ENCODE data around the gene SREBF2. TPM values are rescaled to one million over a fixed set of nuclear protein-coding genes. Genes with fewer than 3 reads are reported as not detected.

Gene SREBF2
- 100 to 1,000 TPM; 101 to 105 TPM for total RNA-seq

DNA sequence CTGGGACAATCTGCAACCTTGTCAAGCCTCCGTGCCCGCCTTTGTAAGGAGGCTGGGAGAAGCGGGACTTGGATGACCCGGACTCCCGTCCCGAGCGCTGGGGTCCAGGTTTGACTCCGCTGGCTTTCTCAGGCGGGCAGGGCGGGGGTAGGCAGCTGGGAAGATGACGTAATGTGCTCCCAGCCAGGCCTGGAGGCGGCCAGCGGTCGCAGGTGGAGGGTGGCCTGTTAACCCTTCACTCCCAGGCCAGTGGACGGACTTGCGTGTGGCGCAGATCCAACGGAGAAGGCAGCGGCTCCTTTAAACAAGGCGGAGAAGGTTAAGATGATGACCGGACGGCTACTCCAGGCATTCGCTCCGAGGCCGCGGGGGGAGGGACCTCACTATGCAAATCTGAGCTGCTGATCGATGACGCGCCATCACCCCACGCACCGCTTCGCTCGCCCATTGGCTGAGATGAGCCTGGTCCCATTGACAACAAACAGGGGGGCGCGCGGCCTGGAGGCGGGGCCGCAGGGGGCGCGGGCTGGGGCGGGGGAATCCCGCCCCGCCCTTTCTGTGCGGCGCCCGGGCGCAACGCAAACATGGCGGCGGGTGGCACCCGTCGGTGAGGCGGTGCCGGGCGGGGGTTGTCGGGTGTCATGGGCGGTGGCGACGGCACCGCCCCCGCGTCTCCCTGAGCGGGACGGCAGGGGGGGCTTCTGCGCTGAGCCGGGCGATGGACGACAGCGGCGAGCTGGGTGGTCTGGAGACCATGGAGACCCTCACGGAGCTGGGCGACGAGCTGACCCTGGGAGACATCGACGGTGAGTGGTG, at the start of gene SREBF2:
SREBF2 (plus strand) TSS at position 553 of the 816 bp plus-strand sequence; CDS start at position 719, 166 bp downstream.
- Mint-ChIP-seq H3K4me1 (peaks cover 45% of the 10 kb centered on the region), H3K9me3 (ENCODE audit: low read depth) (no peaks in the 10 kb centered on the region), H3K27me3 (no peaks in the 10 kb centered on the region), H3K4me3 (peak within 1 kb of the TSS; percentile 96), H3K36me3 (ENCODE audit: low read depth) (peaks cover 41% of the 10 kb centered on the region), H3K27ac (peak within 1 kb of the TSS; percentile 99)
- intact Hi-C loops (cut with DNase I, micrococcal nuclease): loop anchor here (1.0 to 10.0 kb wide), 14 partner anchors 11 to 783 kb away; partner anchors contain the start of genes DESI1 (in 1 of the 2), NAGA (in 1 of the 2), NDUFA6 (in 1 of the 2) and SMDT1 (in 1 of the 2)
- peak; percentile 100 for DNase-seq
- POLR2A ChIA-PET: interaction anchor here (0.6 to 2.8 kb wide), 14 partner anchors 8 to 783 kb away, joined by 3 to 54 read pairs (median 5); partner anchors contain the start of genes CCDC134 and CENPM
- CTCF ChIA-PET: interaction anchor here (0.6 to 3.5 kb wide), 13 partner anchors 9 to 180 kb away, joined by 3 to 14 read pairs (median 4); partner anchors contain the start of gene TNFRSF13C
- peak; percentile 94 for ATAC-seq

DNA sequence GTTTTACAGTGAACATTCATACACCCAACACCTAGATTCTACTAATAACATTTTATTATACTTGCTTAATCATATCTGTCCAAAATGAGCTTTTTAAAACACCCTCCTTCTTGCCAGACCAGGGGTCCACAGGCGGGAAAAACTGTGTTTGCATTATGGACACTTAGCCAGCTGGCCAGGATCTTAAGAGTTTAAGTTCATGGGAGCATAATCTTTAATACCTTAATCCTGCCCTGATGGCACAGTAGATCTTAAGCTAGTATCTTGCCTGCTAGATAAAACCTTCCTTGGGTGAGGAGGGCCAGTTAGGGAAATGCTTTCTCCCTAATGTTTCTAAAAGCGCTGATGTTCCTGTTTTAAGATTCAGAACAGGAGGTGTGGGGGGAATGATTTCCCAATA, 45.6 kb upstream of the SREBF2 start:
- no peak overlapping the region for H3K27ac Mint-ChIP-seq
- no peak overlapping the region for H3K4me3 Mint-ChIP-seq
- DNase-seq (no peak), ATAC-seq (no peak)
- peaks cover 18% of the 10 kb centered on the region for H3K36me3 Mint-ChIP-seq (ENCODE audit: low read depth)
- intact Hi-C loops (cut with DNase I, micrococcal nuclease): no loop called here
- ChIA-PET CTCF (interaction anchor here (1.0 to 1.5 kb wide), 3 partner anchors 13 to 40 kb away, joined by 3 to 7 read pairs (median 6); partner anchors contain the start of gene CCDC134), POLR2A (interaction anchor here (0.6 to 0.7 kb wide), 2 partner anchors 13 to 74 kb away, joined by 3 read pairs; no protein-coding TSS in a partner anchor)
- no peaks in the 10 kb centered on the region for H3K9me3 Mint-ChIP-seq (ENCODE audit: low read depth)
- peaks cover 18% of the 10 kb centered on the region for H3K4me1 Mint-ChIP-seq
- no peaks in the 10 kb centered on the region for H3K27me3 Mint-ChIP-seq

DNA sequence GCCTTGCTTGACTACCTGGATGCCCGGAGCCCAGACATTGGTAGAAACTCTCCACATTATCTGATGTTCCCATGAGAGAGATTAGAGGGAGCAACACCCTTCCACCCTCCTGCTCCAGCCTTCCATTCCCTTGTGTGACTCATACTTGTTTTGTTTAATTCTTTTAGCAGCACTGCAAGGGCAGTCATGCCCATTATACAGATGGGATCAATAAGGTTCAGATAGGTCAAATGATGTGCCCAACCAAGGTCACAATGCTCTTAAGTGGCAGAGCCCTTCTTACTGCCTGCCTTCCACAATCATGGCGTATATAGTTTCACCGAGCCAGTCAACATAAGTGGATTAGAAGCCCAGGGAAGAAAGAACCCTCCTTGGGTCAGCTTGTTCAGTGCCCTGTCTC, 39.0 kb upstream of the SREBF2 start:
- Mint-ChIP-seq H3K4me3 (no peak overlapping the region), H3K27ac (no peak overlapping the region), H3K27me3 (no peaks in the 10 kb centered on the region), H3K36me3 (ENCODE audit: low read depth) (peaks cover 26% of the 10 kb centered on the region), H3K4me1 (peaks cover under 1% of the 10 kb centered on the region), H3K9me3 (ENCODE audit: low read depth) (no peaks in the 10 kb centered on the region)
- no peak for ATAC-seq
- intact Hi-C loops (cut with DNase I, micrococcal nuclease): no loop called here
- ChIA-PET POLR2A (no interaction called here), CTCF (interaction anchor here (7.7 kb wide), 1 partner anchor 11 kb away, joined by 63 read pairs; no protein-coding TSS in a partner anchor)
- no peak for DNase-seq

DNA sequence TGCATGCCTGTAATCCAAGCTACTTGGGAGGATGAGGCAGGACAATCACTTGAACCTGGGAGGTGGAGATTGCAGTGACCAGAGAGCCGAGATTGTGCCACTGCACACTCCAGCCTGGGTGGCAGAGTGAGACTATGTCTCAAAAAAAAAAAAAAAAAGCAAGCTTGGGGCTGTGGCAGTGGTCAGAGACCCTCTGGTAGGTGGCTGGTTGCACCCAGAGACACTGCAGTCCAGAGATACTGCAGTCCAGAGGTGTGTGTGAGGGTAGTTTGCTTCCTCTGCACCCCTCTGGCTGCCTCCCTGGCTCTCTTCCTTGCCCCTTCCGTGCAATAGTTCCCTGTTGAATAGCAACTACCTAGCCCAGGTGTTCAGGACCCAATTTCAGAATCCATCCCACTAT, 34.2 kb upstream of the SREBF2 start:
- CTCF ChIA-PET: interaction anchor here (1.1 to 7.7 kb wide), 7 partner anchors 16 to 145 kb away, joined by 4 to 63 read pairs (median 6); partner anchors contain the start of genes MEI1 and TNFRSF13C
- H3K36me3 Mint-ChIP-seq (ENCODE audit: low read depth): peaks cover 19% of the 10 kb centered on the region

DNA sequence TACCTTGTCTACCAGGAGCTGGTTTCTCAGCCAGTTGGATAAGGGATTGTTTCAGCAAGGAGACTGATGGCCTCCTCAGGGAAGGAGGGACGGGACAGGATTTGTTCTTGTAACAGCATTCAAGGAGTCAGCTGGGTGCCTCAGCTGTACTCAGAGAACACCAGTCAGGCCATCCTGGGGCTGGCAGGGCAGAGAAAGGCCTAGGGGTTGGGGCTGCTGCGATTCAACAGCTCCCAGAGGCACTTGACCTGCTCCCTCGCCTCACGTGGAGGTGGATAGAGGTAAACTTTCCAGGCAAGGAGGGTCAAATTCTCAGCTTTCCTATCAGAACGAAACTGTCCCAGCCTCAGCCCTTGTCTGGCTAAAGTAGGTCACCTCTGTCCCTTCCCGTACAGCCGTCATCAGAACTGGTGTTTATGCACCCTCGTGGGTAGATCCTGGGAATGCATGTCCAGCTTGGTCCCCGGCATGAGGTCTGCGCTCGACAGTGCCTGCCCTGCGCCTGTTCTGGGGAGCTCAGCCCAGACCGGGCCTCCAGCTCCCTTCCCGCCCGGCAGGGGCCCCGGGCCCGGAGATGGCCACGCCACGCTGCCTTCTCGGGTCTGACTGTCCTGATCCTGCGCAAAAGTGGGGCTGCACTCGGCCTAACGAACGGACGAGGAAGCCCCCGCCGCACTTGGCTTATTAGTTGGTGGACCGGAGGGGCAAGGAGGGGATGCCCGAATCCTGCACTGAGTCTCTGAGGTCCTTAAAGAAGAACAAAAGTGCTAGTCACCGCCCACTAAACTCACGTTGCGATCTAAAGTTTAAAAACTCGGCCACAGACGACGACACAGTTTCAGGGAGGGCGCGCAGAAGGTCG, 33.2 kb upstream of the SREBF2 start:
- no peaks in the 10 kb centered on the region for H3K27me3 Mint-ChIP-seq
- intact Hi-C loops (cut with DNase I, micrococcal nuclease): loop anchor here (1.0 to 5.0 kb wide), 10 partner anchors 18 to 271 kb away; partner anchors contain the start of genes MEI1 (in 1 of the 2), NAGA (in 1 of the 2) and SNU13 (in 1 of the 2)
- peak; percentile 42 for DNase-seq

More for the DNA sequence above, 34.2 kb upstream of the SREBF2 start:
- H3K9me3 Mint-ChIP-seq (ENCODE audit: low read depth): no peaks in the 10 kb centered on the region
- H3K27me3 Mint-ChIP-seq: no peaks in the 10 kb centered on the region
- POLR2A ChIA-PET: interaction anchor here (1.3 to 2.8 kb wide), 2 partner anchors 18 to 64 kb away, joined by 6 to 64 read pairs; no protein-coding TSS in a partner anchor
- H3K4me1 Mint-ChIP-seq: peaks cover 24% of the 10 kb centered on the region
- intact Hi-C loops (cut with DNase I, micrococcal nuclease): no loop called here
- no peak for DNase-seq
- peak overlapping the region; percentile 91 for H3K4me3 Mint-ChIP-seq
- no peak for ATAC-seq
- H3K27ac Mint-ChIP-seq: no peak overlapping the region

DNA sequence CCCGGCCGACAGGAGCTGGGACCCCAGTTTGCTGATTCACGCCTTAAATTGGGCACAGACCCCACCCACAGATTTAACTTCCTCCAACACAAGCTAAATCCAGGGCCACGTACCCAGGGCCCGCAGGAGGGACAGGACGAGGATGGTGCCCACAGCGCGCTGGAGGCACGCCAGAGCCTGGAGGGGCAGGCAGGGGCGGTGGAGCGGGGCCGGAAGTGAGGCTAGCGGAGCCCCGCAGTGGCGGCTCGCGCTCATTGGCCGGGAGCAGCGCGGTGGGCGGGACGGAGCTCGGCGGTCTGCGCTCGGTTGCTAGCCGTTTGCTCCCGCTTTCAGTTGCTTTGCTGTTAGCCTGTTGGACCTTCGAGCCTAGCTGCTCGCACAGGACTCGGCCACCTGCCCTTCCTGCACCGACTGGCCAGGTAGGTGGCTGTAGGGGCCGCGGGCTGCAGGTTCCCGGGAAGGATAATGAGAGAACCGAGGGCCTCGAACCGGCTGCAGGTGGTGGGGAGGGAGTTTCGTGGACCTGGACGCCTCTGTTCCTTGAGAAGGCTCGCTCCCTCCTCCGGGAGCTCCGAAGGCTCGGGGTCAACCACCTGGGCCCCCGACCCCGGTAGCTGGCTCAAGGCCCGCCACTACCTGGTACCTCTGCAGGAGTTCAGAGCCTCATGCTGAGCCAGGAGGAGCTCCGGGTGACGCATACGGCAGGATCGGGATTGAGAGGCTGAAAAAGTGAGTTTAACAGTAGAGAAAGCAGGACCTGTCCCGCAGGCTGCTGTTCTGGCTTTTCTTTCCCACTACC, 32.4 kb upstream of the SREBF2 start, which contains the start of gene CCDC134:
CCDC134 (plus strand) TSS at position 332 of the 799 bp plus-strand sequence. CDS start 8,212 bp downstream, outside the sequence.
- peaks cover 38% of the 10 kb centered on the region for H3K4me1 Mint-ChIP-seq
- H3K27me3 Mint-ChIP-seq: no peaks in the 10 kb centered on the region
- peak; percentile 98 for ATAC-seq
- intact Hi-C loops (cut with DNase I, micrococcal nuclease): loop anchor here (1.0 to 5.0 kb wide), 10 partner anchors 19 to 270 kb away; partner anchors contain the start of genes MEI1 (in 1 of the 2), NAGA (in 1 of the 2) and SNU13 (in 1 of the 2)
- ChIA-PET POLR2A (interaction anchor here (0.6 to 2.8 kb wide), 21 partner anchors 8 to 815 kb away, joined by 3 to 64 read pairs (median 4); partner anchors contain the start of genes CENPM, MEI1, SNU13 and SREBF2), CTCF (interaction anchor here (0.6 to 7.7 kb wide), 22 partner anchors 10 to 639 kb away, joined by 3 to 63 read pairs (median 4); partner anchors contain the start of genes CENPM, MEI1 and TNFRSF13C)
- peak within 1 kb of the TSS; percentile 96 for H3K27ac Mint-ChIP-seq
- peaks cover 12% of the 10 kb centered on the region for H3K36me3 Mint-ChIP-seq (ENCODE audit: low read depth)
- H3K9me3 Mint-ChIP-seq (ENCODE audit: low read depth): no peaks in the 10 kb centered on the region
- peak within 1 kb of the TSS; percentile 91 for H3K4me3 Mint-ChIP-seq
- peak; percentile 95 for DNase-seq

More for the DNA sequence above, 33.2 kb upstream of the SREBF2 start:
- CTCF ChIA-PET: interaction anchor here (0.8 to 7.7 kb wide), 16 partner anchors 9 to 281 kb away, joined by 3 to 63 read pairs (median 4); partner anchors contain the start of genes CENPM, MEI1 and TNFRSF13C
- Mint-ChIP-seq H3K27ac (peak overlapping the region; percentile 96), H3K4me3 (peak overlapping the region; percentile 91), H3K4me1 (peaks cover 34% of the 10 kb centered on the region), H3K36me3 (ENCODE audit: low read depth) (peaks cover 14% of the 10 kb centered on the region), H3K9me3 (ENCODE audit: low read depth) (no peaks in the 10 kb centered on the region)
- POLR2A ChIA-PET: interaction anchor here (0.5 to 2.8 kb wide), 22 partner anchors 9 to 507 kb away, joined by 3 to 64 read pairs (median 4); partner anchors contain the start of genes CENPM, MEI1, SNU13 and SREBF2
- peak; percentile 21 for ATAC-seq

DNA sequence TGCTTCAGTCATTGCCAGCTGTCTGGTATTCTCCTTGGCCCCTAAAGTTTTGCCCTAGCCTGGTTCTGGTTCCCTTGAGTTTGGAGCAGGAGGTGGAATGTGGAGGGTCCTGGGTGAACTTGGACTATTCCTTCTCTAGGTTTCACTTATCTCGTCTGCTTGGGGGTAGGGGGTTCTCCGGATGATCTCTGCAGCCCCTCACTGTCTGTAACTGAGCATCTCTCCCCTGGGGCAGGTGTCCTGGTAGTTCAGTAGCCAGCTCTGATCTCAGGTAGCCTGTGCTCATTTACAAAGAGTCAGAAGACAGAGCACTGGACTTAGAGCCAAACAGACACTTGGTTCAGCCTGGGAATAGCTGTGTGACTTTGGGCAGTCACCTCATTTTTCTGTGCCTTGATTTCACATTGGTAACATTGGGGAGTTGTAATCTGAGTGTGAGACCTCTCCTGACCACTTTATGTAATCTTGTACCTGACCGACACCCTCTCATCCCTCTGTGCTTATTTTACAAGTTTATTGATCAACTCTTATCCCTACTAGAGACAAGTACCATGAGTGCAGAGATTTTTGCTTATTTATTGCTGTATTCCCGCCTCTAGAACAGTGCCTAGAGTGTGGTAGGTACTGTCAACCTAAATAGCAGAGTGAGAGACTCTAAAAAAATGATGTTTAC, 31.6 kb upstream of the SREBF2 start:
- H3K27ac Mint-ChIP-seq: peak overlapping the region; percentile 96
- ChIA-PET CTCF (interaction anchor here (0.9 to 7.7 kb wide), 10 partner anchors 14 to 639 kb away, joined by 3 to 63 read pairs (median 4); partner anchors contain the start of genes MEI1 and TNFRSF13C), POLR2A (interaction anchor here (0.5 to 2.8 kb wide), 10 partner anchors 20 to 814 kb away, joined by 3 to 64 read pairs (median 4); partner anchors contain the start of genes CENPM and SREBF2)
- H3K4me1 Mint-ChIP-seq: peaks cover 38% of the 10 kb centered on the region
- ATAC-seq (no peak), DNase-seq (no peak)
- no peaks in the 10 kb centered on the region for H3K27me3 Mint-ChIP-seq
- H3K4me3 Mint-ChIP-seq: peak overlapping the region; percentile 91
- H3K36me3 Mint-ChIP-seq (ENCODE audit: low read depth): peaks cover 8% of the 10 kb centered on the region
- intact Hi-C loops (cut with DNase I, micrococcal nuclease): loop anchor here (2.0 to 5.0 kb wide), 4 partner anchors 54 to 112 kb away; partner anchors contain the start of gene SNU13 (in 1 of the 2)
- no peaks in the 10 kb centered on the region for H3K9me3 Mint-ChIP-seq (ENCODE audit: low read depth)

DNA sequence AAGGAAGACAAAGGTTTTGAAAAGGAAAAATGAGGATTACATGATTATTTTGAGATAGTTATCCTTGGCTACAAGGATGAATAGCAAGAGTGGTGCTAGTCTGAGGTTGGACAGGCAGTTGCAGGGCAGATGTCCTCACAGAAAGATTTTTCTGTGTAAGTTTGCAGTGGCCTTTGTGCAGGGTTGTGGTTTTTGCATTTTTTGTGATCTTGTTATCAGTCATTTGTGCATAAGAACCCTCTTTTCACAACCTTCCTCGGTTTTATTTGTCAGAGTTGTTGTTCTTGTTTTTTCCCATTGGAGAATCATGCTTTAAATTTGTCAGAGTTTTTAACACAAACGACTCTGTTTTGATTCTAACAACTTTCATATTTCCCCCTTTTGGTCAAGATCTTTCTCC, 31.0 kb upstream of the SREBF2 start:
- ATAC-seq (no peak), DNase-seq (no peak)
- no peaks in the 10 kb centered on the region for H3K9me3 Mint-ChIP-seq (ENCODE audit: low read depth)
- H3K27me3 Mint-ChIP-seq: no peaks in the 10 kb centered on the region
- peak overlapping the region; percentile 96 for H3K27ac Mint-ChIP-seq
- ChIA-PET CTCF (interaction anchor here (1.5 to 7.7 kb wide), 3 partner anchors 19 to 139 kb away, joined by 3 to 63 read pairs (median 39); partner anchors contain the start of gene MEI1), POLR2A (interaction anchor here (0.5 to 1.4 kb wide), 2 partner anchors 146 to 814 kb away, joined by 3 to 5 read pairs; no protein-coding TSS in a partner anchor)
- H3K4me3 Mint-ChIP-seq: peak overlapping the region; percentile 91
- peaks cover 8% of the 10 kb centered on the region for H3K36me3 Mint-ChIP-seq (ENCODE audit: low read depth)
- intact Hi-C loops (cut with DNase I, micrococcal nuclease): loop anchor here (2.0 to 5.0 kb wide), 4 partner anchors 55 to 113 kb away; partner anchors contain the start of gene SNU13 (in 1 of the 2)
- peaks cover 38% of the 10 kb centered on the region for H3K4me1 Mint-ChIP-seq

DNA sequence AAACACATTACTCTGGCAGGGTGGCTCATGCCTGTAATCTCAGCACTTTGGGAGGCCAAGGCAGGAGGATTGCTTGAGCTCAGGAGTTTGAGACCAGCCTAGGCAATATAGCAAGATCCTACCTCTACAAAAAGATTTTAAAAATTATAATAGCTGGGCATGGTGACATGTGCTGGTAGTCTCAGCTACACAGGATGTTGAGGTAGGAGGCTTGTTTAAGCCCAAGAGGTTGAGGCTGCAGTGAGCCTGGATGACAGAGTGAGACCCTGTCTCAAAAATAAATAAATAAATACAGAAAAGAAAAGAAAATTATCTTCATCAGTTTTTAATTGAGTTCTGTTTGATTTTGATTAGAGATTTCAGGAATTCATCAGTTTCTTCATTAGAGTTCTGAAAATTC, 27.3 kb upstream of the SREBF2 start:
- ATAC-seq (no peak), DNase-seq (no peak)
- Mint-ChIP-seq H3K4me3 (no peak overlapping the region), H3K27ac (no peak overlapping the region), H3K9me3 (ENCODE audit: low read depth) (no peaks in the 10 kb centered on the region), H3K36me3 (ENCODE audit: low read depth) (peaks cover 11% of the 10 kb centered on the region), H3K27me3 (no peaks in the 10 kb centered on the region), H3K4me1 (peaks cover 29% of the 10 kb centered on the region)
- intact Hi-C loops (cut with DNase I, micrococcal nuclease): no loop called here
- POLR2A ChIA-PET: interaction anchor here (0.6 kb wide), 2 partner anchors 13 to 80 kb away, joined by 3 read pairs; no protein-coding TSS in a partner anchor
- CTCF ChIA-PET: no interaction called here
